ENCODE measurements around the gene HPS3. TPM values are rescaled to one million over a fixed set of nuclear protein-coding genes. Genes with fewer than 3 reads are reported as not detected.

Gene HPS3
- total RNA-seq, 2 experiments from 2014 or later, result 16.4 to 18.2 TPM

DNA sequence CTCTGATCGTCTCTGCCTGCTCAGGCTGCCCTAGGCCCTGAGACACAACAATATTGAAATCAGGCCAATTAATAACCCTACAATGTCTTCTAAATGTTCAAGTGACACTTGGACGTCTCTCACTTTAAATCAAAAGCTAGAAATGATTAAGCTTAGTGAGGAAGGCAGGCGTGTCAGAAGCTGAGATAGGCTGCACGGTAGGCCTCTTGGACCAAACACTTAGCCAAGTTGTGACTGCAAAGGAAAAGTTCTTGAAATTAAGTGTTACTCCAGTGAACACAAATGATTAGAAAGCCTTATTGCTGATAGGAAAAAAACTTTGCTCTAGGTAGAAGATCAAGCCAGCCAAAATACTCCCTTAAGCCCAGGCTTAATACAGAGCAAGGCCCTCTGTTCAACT is 2.2 kb downstream of the HPS3 start:
- no peak for TF ChIP-seq CTCF (IDR thresholded peaks at IDR 0.05)
- ChIA-PET POLR2A (no interaction called here), CTCF (interaction anchor here (1.1 to 5.5 kb wide), 3 partner anchors 9 to 149 kb away, joined by 3 to 33 read pairs (median 6); no protein-coding TSS in a partner anchor)
- intact Hi-C loops (cut with micrococcal nuclease), result loop anchor here (5.0 kb wide), 2 partner anchors 51 to 139 kb away; partner anchors contain the start of gene GYG1
- H3K36me3 Mint-ChIP-seq (ENCODE audit: low read depth), result peaks cover 2% of the 10 kb centered on the region
- H3K4me1 Mint-ChIP-seq (ENCODE audit: low read depth), result peaks cover 42% of the 10 kb centered on the region
- DNase-seq (no peak), ATAC-seq (no peak)
- peak overlapping the region; percentile 47 for H3K27ac Mint-ChIP-seq
- no peaks in the 10 kb centered on the region for H3K27me3 Mint-ChIP-seq
- no peaks in the 10 kb centered on the region for H3K9me3 Mint-ChIP-seq
- H3K4me3 Mint-ChIP-seq, result peak overlapping the region; percentile 95

- Mint-ChIP-seq H3K4me3 (no peak overlapping the region), H3K9me3 (no peaks in the 10 kb centered on the region), H3K36me3 (ENCODE audit: low read depth) (peaks cover 2% of the 10 kb centered on the region), H3K27ac (no peak overlapping the region), H3K27me3 (no peaks in the 10 kb centered on the region), H3K4me1 (ENCODE audit: low read depth) (peaks cover 40% of the 10 kb centered on the region)
- intact Hi-C loops (cut with micrococcal nuclease), result loop anchor here (5.0 kb wide), 2 partner anchors 48 to 142 kb away; partner anchors contain the start of gene GYG1
- ChIA-PET CTCF (interaction anchor here (0.6 to 0.8 kb wide), 3 partner anchors 14 to 637 kb away, joined by 3 read pairs; no protein-coding TSS in a partner anchor), POLR2A (no interaction called here)
- TF ChIP-seq CTCF (IDR thresholded peaks at IDR 0.05), result no peak
- no peak for ATAC-seq
- no peak for DNase-seq
Measured at GRCh38 chr3:149134575-149134974, 5.1 kb downstream of the HPS3 start.

- ATAC-seq (no peak), DNase-seq (no peak)
- Mint-ChIP-seq H3K4me1 (ENCODE audit: low read depth) (peaks cover 2% of the 10 kb centered on the region), H3K27ac (no peak overlapping the region), H3K4me3 (no peak overlapping the region), H3K9me3 (no peaks in the 10 kb centered on the region), H3K36me3 (ENCODE audit: low read depth) (peaks cover 23% of the 10 kb centered on the region), H3K27me3 (no peaks in the 10 kb centered on the region)
- ChIA-PET CTCF (no interaction called here), POLR2A (no interaction called here)
- intact Hi-C loops (cut with micrococcal nuclease), result no loop called here
- TF ChIP-seq CTCF (IDR thresholded peaks at IDR 0.05), result no peak
Measured at GRCh38 chr3:149142682-149143081, 13.2 kb downstream of the HPS3 start.

GRCh38 chr3:149145356-149145755 is 15.9 kb downstream of the HPS3 start:
- peaks cover 32% of the 10 kb centered on the region for H3K36me3 Mint-ChIP-seq (ENCODE audit: low read depth)
- H3K27me3 Mint-ChIP-seq, result no peaks in the 10 kb centered on the region
- peak overlapping the region; percentile 26 for H3K27ac Mint-ChIP-seq
- intact Hi-C loops (cut with micrococcal nuclease), result no loop called here
- no peak for TF ChIP-seq CTCF (IDR thresholded peaks at IDR 0.05)
- CTCF ChIA-PET, result no interaction called here
- DNase-seq (no peak), ATAC-seq (no peak)
- peaks cover 2% of the 10 kb centered on the region for H3K4me1 Mint-ChIP-seq (ENCODE audit: low read depth)
- POLR2A ChIA-PET, result no interaction called here
- H3K4me3 Mint-ChIP-seq, result no peak overlapping the region
- H3K9me3 Mint-ChIP-seq, result no peaks in the 10 kb centered on the region

- no peak for TF ChIP-seq CTCF (IDR thresholded peaks at IDR 0.05)
- H3K4me1 Mint-ChIP-seq (ENCODE audit: low read depth), result peaks cover 5% of the 10 kb centered on the region
- H3K27me3 Mint-ChIP-seq, result no peaks in the 10 kb centered on the region
- intact Hi-C loops (cut with micrococcal nuclease), result no loop called here
- H3K36me3 Mint-ChIP-seq (ENCODE audit: low read depth), result peaks cover 32% of the 10 kb centered on the region
- ATAC-seq (peak; percentile 49), DNase-seq (no peak)
- ChIA-PET POLR2A (no interaction called here), CTCF (interaction anchor here (0.8 to 2.3 kb wide), 4 partner anchors 25 to 180 kb away, joined by 3 to 7 read pairs (median 4); no protein-coding TSS in a partner anchor)
- no peak overlapping the region for H3K27ac Mint-ChIP-seq
- no peaks in the 10 kb centered on the region for H3K9me3 Mint-ChIP-seq
- no peak overlapping the region for H3K4me3 Mint-ChIP-seq
Measured at GRCh38 chr3:149145974-149146373, 16.5 kb downstream of the HPS3 start.
